NOMO-1 treated with DMSO at 0.1 percent for 48 hours (cell line): ENCODE data around the gene ZNF562.
"Not testable (repeated sequence)": the region's sequence is repeated elsewhere in the genome, so short reads cannot be mapped to it uniquely, and the experiment has no call there.

Source experiments
- DNase-seq: peaks from one replicate; lab custom pipeline; 2025; ENCODE audit not compliant: unreplicated experiment; lab: John Stamatoyannopoulos, UW

The ZNF562 gene

DNA sequence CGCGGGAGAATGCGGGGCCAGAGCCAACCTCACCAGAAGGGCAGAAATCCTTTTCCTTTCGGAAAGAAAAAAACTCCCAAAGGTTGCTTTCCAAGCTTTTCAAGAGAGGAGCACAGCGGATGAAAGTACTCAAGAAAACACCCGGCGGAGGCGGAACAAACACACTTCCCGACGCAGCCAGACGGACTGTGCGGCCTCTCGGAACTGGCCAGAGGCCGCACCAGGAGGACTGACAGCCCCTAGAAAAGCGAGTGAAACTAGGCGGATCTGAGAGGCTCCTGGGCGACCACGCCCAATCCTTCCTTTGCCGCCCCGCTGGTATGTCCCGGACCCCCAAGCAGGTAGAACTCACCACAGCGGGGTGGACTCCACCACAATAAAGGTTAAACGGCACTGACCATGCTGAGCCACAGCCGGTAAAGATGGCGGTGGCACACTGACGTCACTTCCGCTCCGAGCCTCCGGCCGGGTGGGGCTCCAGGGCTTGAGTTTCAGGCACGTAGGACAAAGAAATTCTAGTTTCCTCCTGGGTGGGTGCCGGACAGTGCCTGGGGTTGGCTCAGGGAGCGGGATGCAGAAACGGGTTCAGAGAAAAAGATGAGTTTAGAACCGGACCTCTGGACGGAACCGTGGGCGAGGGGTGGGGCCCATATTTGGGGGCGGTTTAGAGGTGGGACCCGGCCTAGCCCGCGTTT lies at the start of gene ZNF562:
Gene ZNF562 (minus strand): TSS at position 438 of the 695 bp plus-strand sequence. CDS start 14,356 bp downstream, outside the sequence.
- peak; percentile 79 for DNase-seq

DNA sequence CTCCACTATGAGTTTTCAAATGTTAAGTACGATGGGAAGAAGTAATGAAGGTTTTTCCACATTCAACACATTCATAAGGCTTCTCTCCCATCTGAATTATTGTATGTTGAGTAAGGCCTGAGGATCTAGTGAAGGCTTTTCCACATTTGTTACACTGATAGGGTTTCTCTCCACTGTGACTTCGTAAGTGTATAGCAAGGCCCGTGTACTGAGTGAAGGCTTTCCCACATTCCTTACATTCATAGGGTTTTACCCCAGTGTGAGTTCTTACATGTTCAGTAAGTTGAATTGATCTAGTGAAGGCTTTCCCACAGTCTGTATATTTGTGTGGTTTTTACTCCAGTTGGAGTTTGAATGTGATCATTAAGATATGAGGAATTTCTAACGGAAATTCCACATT lies 49.3 kb upstream of the ZNF562 start:
- DNase-seq, result no peak

DNA sequence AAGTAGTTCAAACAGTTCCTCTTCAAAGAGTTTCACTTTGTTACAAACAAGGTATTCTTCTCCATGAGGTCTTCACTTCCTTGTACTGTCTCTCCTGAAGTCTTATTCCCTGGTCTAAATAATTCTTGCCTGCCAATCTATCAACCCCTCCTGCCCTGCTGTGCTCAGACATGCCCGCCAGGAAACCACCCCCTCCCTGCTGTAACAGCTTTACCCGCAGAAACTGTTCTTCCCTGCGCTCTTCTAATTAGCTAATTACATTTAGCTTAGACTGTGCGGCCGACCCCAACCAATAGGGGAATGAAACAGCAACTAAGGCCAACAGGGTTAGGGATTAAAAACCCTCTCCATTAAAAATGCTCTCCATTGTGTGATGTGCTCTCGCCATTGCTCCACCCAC lies 47.0 kb upstream of the ZNF562 start:
- peak; percentile 93 for DNase-seq

GRCh38 chr19:9720541-9720940 lies 45.6 kb upstream of the ZNF562 start:
- no peak for DNase-seq

DNA sequence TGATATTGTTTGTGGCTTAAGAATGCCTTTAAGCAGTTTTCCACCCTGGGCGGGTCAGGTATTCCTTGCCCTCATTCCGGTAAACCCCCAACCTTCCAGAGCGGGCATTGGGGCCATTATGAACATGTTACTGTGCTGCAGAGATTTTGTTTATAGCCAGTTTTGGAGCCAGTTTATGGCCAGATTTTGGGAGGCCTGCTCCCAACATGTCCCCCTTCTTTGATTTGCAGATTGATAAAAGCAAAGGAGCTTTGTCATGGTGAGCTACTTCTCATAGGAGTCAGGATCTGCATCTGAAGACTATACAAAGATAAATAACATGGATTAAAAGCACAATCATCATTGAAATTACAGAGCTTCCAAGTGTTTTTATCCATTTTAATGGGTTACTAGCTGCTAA lies 36.9 kb upstream of the ZNF562 start:
- DNase-seq, result no peak

DNA sequence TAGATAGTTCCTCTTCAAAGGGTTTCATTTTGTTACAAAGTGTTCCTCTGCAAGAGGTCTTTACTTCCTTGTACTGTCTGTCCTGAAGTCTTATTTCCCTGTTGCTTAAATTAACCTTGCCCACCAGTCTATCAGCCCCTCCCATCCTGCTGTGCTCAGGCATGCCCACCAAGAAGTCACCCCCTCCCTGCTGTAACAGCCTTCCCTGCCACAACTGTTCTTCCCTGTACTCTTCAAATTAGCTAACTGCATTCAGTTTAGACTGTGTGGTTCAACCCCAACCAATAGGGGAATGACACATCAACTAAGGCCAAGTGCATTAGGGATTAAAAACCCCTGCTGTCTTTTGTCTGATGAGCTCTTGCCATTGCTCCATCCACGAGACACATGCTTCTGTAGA lies 34.4 kb upstream of the ZNF562 start:
- DNase-seq, result peak; percentile 88

DNA sequence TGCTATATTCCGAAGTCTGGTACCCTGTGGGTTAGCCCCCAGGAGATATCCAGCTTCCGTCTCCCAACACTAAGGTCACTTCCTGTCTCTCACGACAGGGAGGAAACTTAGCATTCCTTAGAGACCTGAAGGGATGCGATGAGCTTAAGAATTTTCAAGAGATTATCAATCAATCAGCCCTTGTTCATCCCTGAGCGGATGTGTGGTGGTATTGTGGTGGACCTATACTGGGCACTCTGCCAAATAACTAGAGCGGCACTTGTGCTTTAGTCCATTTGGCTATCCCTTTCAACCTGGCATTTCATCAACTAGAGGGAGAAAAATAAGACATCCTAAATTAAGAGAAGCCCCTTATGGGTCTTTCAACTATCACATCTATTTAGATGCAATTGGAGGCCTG lies 30.9 kb upstream of the ZNF562 start:
- DNase-seq, result no peak

GRCh38 chr19:9702186-9702585 lies 27.3 kb upstream of the ZNF562 start:
- no peak for DNase-seq

DNA sequence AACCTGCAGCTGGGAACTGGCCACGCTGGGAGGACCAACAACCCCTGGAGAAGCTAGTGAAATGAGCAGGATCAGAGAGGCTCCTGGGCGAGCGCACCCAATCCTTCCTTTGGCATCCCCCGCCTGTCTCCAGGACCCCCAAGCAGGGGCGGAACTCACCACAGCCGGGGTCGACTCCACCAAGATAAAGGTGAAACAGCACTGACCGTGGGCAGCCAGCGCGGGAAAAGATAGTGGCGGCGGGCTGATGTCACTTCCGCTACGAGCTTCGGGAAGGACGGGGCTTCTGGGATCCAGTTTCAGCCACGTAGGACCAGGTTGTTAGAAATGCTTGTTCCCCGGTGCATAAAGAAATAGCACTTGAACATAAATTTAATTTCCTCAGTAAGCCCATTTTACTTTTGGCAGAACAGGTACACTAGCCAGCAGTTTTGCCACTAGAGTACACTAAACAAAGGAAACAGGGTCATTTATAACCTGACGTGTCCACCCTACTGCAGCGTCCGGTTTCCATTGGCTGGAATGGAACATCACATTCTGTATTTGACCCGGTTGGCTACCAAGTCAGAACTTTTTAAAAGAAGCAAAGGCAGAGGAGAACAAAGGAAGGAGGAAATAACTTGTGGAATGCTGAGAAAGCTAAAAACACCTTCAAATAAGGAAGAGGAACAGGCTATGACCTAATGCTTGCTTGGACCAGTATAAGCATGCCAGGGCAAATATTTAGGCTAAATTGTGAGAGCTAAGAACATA lies 25.5 kb upstream of the ZNF562 start:
- DNase-seq, result no peak

GRCh38 chr19:9690301-9690700 lies 15.4 kb upstream of the ZNF562 start:
- DNase-seq, result not testable (repeated sequence)

- DNase-seq, result not testable (repeated sequence)
Measured at GRCh38 chr19:9679996-9680395, 5.1 kb upstream of the ZNF562 start.

- not testable (repeated sequence) for DNase-seq
Measured at GRCh38 chr19:9675358-9675901, 530 bp upstream of the ZNF562 start.

DNA sequence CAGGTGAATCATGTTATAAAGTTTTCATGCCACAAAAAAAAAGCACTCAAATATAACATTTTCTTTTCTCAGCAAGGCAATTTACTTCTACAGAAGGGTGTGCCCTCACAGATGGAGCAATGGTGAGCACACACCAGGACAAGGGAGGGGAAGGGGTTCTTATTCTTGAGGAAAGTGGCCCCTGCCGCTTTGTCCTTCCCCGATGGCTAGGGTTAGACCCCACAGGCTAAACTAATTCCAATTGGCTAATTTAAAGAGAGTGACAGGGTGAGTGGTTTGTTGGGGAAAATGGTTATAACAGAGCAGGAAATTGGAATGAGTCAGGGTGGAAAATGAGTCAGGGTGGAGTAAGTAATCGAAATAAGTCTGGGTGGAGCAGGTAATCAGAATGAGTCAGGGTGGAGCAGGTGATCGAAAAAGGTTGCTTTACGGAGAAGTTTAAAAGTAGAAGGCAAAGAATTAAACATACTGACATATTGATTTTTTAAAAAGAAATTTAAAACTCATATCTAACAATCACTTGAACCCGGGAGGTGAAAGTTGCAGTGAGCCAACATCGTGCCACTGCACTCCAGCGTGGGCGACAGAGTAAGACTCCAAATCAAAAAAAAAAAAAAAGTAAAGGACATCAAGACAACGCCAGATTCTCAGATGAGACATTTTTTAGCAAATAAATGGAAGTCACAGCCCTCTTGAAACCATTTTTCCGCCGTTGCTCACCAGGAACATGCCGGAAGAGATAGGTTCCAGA lies 813 bp downstream of the ZNF562 start:
- no peak for DNase-seq

GRCh38 chr19:9672893-9673292 lies 2.0 kb downstream of the ZNF562 start:
- no peak for DNase-seq

- DNase-seq, result no peak
Measured at GRCh38 chr19:9671655-9672054, 3.2 kb downstream of the ZNF562 start.

GRCh38 chr19:9668544-9668943 lies 6.4 kb downstream of the ZNF562 start:
- DNase-seq, result no peak

GRCh38 chr19:9667898-9668297 lies 7.0 kb downstream of the ZNF562 start:
- DNase-seq, result no peak

DNA sequence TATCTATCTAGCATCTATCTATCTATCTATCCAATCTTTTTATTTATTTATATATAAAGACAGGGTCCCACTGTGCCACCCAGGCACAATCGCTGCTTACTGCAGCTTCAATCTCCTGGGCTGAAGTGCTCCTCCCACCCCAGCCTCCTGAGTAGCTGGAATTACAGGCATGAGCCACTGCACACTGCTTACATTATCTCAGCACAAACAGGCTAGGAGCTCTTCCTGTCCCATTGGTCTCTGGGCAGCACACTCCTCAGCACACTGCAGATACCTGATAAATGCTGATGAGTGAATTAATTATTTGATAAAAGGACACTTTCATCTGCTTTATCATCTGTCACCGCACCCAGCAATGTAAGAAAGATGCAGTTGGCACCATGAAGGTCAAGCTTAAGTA lies 16.1 kb downstream of the ZNF562 start:
- no peak for DNase-seq

GRCh38 chr19:9653066-9653555 lies 21.8 kb downstream of the ZNF562 start:
- not testable (repeated sequence) for DNase-seq

DNA sequence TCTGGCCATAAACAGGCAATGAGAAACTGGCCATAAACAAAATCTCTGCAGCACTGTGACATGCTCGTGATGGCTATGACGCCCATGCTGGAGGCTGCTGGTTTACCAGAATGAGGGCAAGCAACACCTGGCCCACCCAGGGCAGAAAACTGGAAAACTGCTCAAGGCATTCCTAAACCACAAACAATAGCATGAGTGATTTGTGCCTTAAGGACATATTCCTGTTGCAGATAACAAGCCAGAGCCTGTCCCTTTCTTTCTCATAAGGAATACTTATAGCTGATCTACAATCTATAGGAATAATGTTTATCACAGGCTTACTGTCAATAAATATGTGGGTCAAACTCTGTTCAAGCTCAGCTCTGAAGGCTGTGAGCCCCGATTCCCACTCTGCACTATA lies 23.4 kb downstream of the ZNF562 start:
- not testable (repeated sequence) for DNase-seq

- DNase-seq, result no peak
Measured at GRCh38 chr19:9650345-9650744, 24.6 kb downstream of the ZNF562 start.
